GM23338 (cell line): Measurements from ENCODE around the gene IRF2. TPM values are rescaled to one million over a fixed set of nuclear protein-coding genes. Genes with fewer than 3 reads are reported as not detected.
A peak's percentile ranks its signal among the peaks of the same experiment; 100 is the strongest.

Source experiments
- ATAC-seq: fragments of 200-7000 bp; cut with Tn5 transposase; 3 replicates; pipeline ENCODE4 v1.9.1; 2020
- DNase-seq: peaks from one replicate; pipeline ENCODE4 v3.0.0-alpha.2; 2015; ENCODE audit warnings: low spot score
- H2AFZ ChIP-seq: fragments of 200-600 bp; sonication (generic); 2 replicates; pipeline ENCODE4 v1.8.0; 2016; ENCODE audit warnings: antibody characterized with exemption, mild to moderate bottlenecking, moderate library complexity
- H3F3A ChIP-seq: fragments of 200-600 bp; sonication (generic); replicated peaks from 2 replicates; pipeline ENCODE4 v1.8.0; 2017; ENCODE audit warnings: antibody characterized with exemption, mixed run types, low read depth
- H3K27ac ChIP-seq: fragments of 200-600 bp; sonication (generic); 2 replicates; pipeline ENCODE4 v1.6.1; 2016; ENCODE audit warnings: low read depth
- H3K27me3 ChIP-seq: fragments of 200-600 bp; sonication (generic); 2 replicates; pipeline ENCODE4 v1.8.0; 2016; ENCODE audit warnings: mild to moderate bottlenecking, mixed run types, moderate library complexity; ENCODE audit not compliant: insufficient read depth
- H3K36me3 ChIP-seq: fragments of 200-600 bp; sonication (generic); 2 replicates; pipeline ENCODE4 v1.8.0; 2016; ENCODE audit warnings: mild to moderate bottlenecking; ENCODE audit not compliant: insufficient read depth
- H3K4me1 ChIP-seq: fragments of 200-600 bp; sonication (generic); 2 replicates; pipeline ENCODE4 v1.8.0; 2016; ENCODE audit warnings: mild to moderate bottlenecking, moderate library complexity; ENCODE audit not compliant: insufficient read depth
- H3K4me2 ChIP-seq: fragments of 200-600 bp; sonication (generic); 2 replicates; pipeline ENCODE4 v1.7.1; 2017; ENCODE audit warnings: mixed run types
- H3K4me3 ChIP-seq: fragments of 200-600 bp; sonication (generic); 2 replicates; pipeline ENCODE4 v1.6.1; 2016; ENCODE audit warnings: mixed run types
- H3K79me2 ChIP-seq: fragments of 200-600 bp; sonication (generic); replicated peaks from 2 replicates; pipeline ENCODE4 v1.8.0; 2017; ENCODE audit warnings: mild to moderate bottlenecking; ENCODE audit not compliant: insufficient read depth
- H3K9me2 ChIP-seq: fragments of 200-600 bp; sonication (generic); 2 replicates; pipeline ENCODE4 v1.8.0; 2017; ENCODE audit not compliant: insufficient read depth
- H4K20me1 ChIP-seq: fragments of 200-600 bp; sonication (generic); replicated peaks from 2 replicates; pipeline ENCODE4 v1.8.0; 2017; ENCODE audit warnings: mild to moderate bottlenecking; ENCODE audit not compliant: insufficient read depth
- H3K27ac Mint-ChIP-seq: 2 replicates; pipeline ENCODE4 v1.8.0; 2020; ENCODE audit warnings: inconsistent platforms, mild to moderate bottlenecking, moderate library complexity, mixed read lengths
- H3K27me3 Mint-ChIP-seq: 3 replicates; pipeline ENCODE4 v1.8.0; 2022; ENCODE audit warnings: low read depth, mild to moderate bottlenecking, moderate library complexity, mixed read lengths, inconsistent platforms; ENCODE audit not compliant: insufficient read depth, poor library complexity
- H3K36me3 Mint-ChIP-seq: 3 replicates; pipeline ENCODE4 v1.8.0; 2021; ENCODE audit warnings: low read depth, mild to moderate bottlenecking, inconsistent platforms, moderate library complexity, mixed read lengths
- H3K4me1 Mint-ChIP-seq: 3 replicates; pipeline ENCODE4 v1.8.0; 2020; ENCODE audit warnings: mild to moderate bottlenecking, inconsistent platforms, mixed read lengths
- H3K4me3 Mint-ChIP-seq: 3 replicates; pipeline ENCODE4 v1.8.0; 2021; ENCODE audit warnings: moderate library complexity, mild to moderate bottlenecking, inconsistent platforms, mixed read lengths
- H3K9me3 Mint-ChIP-seq: 3 replicates; pipeline ENCODE4 v1.8.0; 2020; ENCODE audit warnings: moderate library complexity, mild to moderate bottlenecking, inconsistent platforms, mixed read lengths
- CREB1 ChIP-seq: fragments of 250-450 bp; sonication (Bioruptor Pico); IDR thresholded peaks from 2 replicates; pipeline ENCODE4 v1.5.0; 2020; ENCODE audit warnings: low read depth, mild to moderate bottlenecking, moderate library complexity
- EZH2 ChIP-seq: fragments of 200-600 bp; sonication (generic); IDR thresholded peaks from one replicate; pipeline ENCODE4 v1.8.0; 2017; ENCODE audit warnings: antibody characterized with exemption, mild to moderate bottlenecking, low read depth; ENCODE audit not compliant: unreplicated experiment
- EZH2phosphoT487 ChIP-seq: fragments of 200-600 bp; sonication (generic); IDR thresholded peaks from one replicate; pipeline ENCODE4 v1.8.1; 2018; ENCODE audit warnings: antibody characterized with exemption; ENCODE audit not compliant: unreplicated experiment
- JUNB ChIP-seq: IDR thresholded peaks from one replicate; pipeline ENCODE4 v1.6.1; 2016; ENCODE audit warnings: antibody characterized with exemption; ENCODE audit not compliant: unreplicated experiment
- NANOG ChIP-seq: IDR thresholded peaks from 2 replicates; pipeline ENCODE4 v1.6.1; 2016; ENCODE audit warnings: antibody characterized with exemption, borderline replicate concordance
- POLR2AphosphoS5 ChIP-seq: IDR thresholded peaks from 2 replicates; pipeline ENCODE4 v1.6.1; 2016; ENCODE audit warnings: antibody characterized with exemption, low read depth
- STAT1 ChIP-seq: IDR thresholded peaks from one replicate; pipeline ENCODE4 v1.6.1; 2016; ENCODE audit warnings: antibody characterized with exemption; ENCODE audit not compliant: unreplicated experiment
- ZNF114 ChIP-seq: fragments of 250-450 bp; sonication (Bioruptor Pico); IDR thresholded peaks from 2 replicates; pipeline ENCODE4 v1.5.0; 2020; ENCODE audit warnings: mild to moderate bottlenecking, moderate library complexity
- polyA plus RNA-seq: library from polyadenylated mRNA; unstranded; fragments of >200 nt; fragmentation: Nextera tagmentation; extraction: Ambion mirVana; gene quantifications from 2 replicates; pipeline ENCODE4 v1.2.1, GENCODE V29; 2016
- total RNA-seq: library from RNA; depleted of rRNA; stranded (reverse); fragments of >200 nt; shearing (Covaris generic); gene quantifications from 2 replicates; pipeline ENCODE4 v1.2.3, GENCODE V29; 2014
- TF ChIP-seq, protein P1 (sequence below), 2 experiments: fragments of 200-600 bp in 1 of 2; sonication (generic) in 1 of 2; conservative IDR thresholded peaks; 2 replicates each; pipeline versions ENCODE4 v1.5.1 to v1.6.1; 2016 to 2017; ENCODE audit warnings: antibody characterized with exemption in 2 of 2, low read depth in 2 of 2, mild to moderate bottlenecking in 2 of 2, moderate library complexity in 1 of 2
- TF ChIP-seq, protein P2 (sequence below): IDR thresholded peaks from 2 replicates; pipeline ENCODE4 v1.6.1; 2016; ENCODE audit warnings: antibody characterized with exemption

The IRF2 gene
- total and polyA plus RNA-seq, 2 experiments from 2014 or later, result 14.7 to 15.0 TPM

DNA sequence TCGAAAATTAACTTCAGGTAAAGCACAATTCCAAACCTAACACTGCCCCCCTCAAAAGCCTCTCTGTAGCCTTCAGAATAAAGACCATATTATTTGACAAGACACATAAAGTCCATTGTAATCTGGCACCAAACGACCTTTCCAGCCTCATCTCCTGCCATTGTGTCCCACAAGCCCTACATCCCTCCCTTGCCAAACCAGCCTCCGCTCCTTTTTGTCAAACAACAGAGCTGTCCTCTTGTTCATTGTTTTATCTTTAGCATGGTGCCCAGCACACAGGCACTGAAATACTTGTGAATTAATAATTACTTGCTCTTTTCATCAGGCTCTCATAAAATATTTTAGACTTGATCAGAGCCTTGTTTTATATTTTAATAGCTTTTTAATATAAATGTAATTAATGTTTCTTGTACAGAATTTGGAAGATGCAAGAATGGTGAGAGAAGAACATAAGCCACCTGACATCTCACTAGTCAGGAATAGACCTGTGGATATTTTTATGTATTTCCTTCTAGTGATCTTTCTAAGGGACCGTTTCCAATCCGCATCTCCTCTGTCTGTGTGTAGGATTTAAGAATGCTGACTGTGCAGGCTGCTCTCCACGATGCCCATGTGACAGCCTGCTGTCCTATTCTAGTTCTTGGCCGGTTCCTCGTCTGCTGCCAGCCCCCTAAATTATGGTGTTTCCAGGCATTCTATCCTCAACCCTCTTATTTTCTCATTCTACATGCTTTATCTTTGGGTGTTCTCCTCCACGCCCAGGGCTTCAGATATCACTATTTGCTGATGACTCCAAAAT is 3.0 kb upstream of the IRF2 start:
- H4K20me1 ChIP-seq, result no peaks in the 10 kb centered on the region; the same call in 1 of the 2 replicates
- H3K4me3 Mint-ChIP-seq, result no peak overlapping the region
- H2AFZ ChIP-seq, result no peak overlapping the region

DNA sequence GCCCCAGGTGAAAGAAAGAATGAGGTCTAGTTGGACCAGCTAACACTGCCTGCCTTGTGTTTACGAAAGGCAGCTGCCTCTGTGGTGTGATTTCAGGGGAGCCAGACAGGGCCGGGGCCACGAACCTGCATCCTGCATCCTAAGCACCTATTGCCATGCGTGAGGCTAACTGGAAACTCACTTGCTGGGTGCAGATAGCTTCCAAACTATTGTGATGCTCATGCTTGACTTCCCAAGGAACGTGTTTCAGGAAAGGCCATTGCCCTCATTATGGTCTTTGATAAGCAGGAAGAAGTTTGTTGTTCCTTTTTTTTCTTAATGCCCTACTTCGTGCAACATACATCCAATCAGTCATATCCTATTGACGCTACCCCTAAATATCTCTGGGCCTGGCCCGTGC is 2.3 kb upstream of the IRF2 start:
- H3K4me3 Mint-ChIP-seq, result peak overlapping the region; percentile 42; the same call in 2 of the 3 replicates
- H3K4me1 Mint-ChIP-seq, result peaks cover 26% of the 10 kb centered on the region

More for the DNA sequence above, 3.0 kb upstream of the IRF2 start:
- Histone ChIP-seq H3K4me1 (peaks cover 22% of the 10 kb centered on the region), H3K4me2 (0 out of 2 replicates have a peak overlapping the region, but pooled peaks have one; percentile 47), H3K9me2 (peaks cover 4% of the 10 kb centered on the region; the same call in 1 of the 2 replicates), H3K27me3 (no peaks in the 10 kb centered on the region), H3K79me2 (peaks cover 20% of the 10 kb centered on the region), H3K4me3 (no peak overlapping the region), H3F3A (0 out of 2 replicates have a peak, but pooled peaks cover 11% of the 10 kb centered on the region), H3K27ac (no peak overlapping the region), H3K36me3 (no peaks in the 10 kb centered on the region)
- TF ChIP-seq POLR2AphosphoS5 (no peak), CREB1 (CRISPR knock-in tag) (no peak), STAT1 (no peak), ZNF114 (CRISPR knock-in tag) (no peak), JUNB (no peak), EZH2 (no peak), EZH2phosphoT487 (no peak), NANOG (no peak)
- TF ChIP-seq, protein P1, sequence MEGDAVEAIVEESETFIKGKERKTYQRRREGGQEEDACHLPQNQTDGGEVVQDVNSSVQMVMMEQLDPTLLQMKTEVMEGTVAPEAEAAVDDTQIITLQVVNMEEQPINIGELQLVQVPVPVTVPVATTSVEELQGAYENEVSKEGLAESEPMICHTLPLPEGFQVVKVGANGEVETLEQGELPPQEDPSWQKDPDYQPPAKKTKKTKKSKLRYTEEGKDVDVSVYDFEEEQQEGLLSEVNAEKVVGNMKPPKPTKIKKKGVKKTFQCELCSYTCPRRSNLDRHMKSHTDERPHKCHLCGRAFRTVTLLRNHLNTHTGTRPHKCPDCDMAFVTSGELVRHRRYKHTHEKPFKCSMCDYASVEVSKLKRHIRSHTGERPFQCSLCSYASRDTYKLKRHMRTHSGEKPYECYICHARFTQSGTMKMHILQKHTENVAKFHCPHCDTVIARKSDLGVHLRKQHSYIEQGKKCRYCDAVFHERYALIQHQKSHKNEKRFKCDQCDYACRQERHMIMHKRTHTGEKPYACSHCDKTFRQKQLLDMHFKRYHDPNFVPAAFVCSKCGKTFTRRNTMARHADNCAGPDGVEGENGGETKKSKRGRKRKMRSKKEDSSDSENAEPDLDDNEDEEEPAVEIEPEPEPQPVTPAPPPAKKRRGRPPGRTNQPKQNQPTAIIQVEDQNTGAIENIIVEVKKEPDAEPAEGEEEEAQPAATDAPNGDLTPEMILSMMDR (conservative IDR thresholded peaks at IDR 0.05; ENCODE audit: low read depth in 2 of 2), result no peak
- TF ChIP-seq, protein P2, sequence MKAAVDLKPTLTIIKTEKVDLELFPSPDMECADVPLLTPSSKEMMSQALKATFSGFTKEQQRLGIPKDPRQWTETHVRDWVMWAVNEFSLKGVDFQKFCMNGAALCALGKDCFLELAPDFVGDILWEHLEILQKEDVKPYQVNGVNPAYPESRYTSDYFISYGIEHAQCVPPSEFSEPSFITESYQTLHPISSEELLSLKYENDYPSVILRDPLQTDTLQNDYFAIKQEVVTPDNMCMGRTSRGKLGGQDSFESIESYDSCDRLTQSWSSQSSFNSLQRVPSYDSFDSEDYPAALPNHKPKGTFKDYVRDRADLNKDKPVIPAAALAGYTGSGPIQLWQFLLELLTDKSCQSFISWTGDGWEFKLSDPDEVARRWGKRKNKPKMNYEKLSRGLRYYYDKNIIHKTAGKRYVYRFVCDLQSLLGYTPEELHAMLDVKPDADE, result no peak
- Mint-ChIP-seq H3K27me3 (peaks cover 7% of the 10 kb centered on the region), H3K4me1 (peaks cover 18% of the 10 kb centered on the region), H3K9me3 (peaks cover 5% of the 10 kb centered on the region; the same call in 1 of the 3 replicates), H3K27ac (no peak overlapping the region), H3K36me3 (peaks cover 4% of the 10 kb centered on the region; the same call in 2 of the 3 replicates)
- ATAC-seq, result no peak
- DNase-seq, result no peak

More for the DNA sequence above, 2.3 kb upstream of the IRF2 start:
- Histone ChIP-seq H3K9me2 (peaks cover 4% of the 10 kb centered on the region; the same call in 1 of the 2 replicates), H3K36me3 (no peaks in the 10 kb centered on the region), H3K79me2 (peaks cover 27% of the 10 kb centered on the region), H3K4me1 (peaks cover 27% of the 10 kb centered on the region), H3F3A (0 out of 2 replicates have a peak, but pooled peaks cover 12% of the 10 kb centered on the region), H3K27ac (no peak overlapping the region), H3K27me3 (no peaks in the 10 kb centered on the region), H2AFZ (no peak overlapping the region), H4K20me1 (peaks cover 4% of the 10 kb centered on the region), H3K4me2 (peak overlapping the region; percentile 47; the same call in 1 of the 2 replicates), H3K4me3 (no peak overlapping the region)
- ATAC-seq (no peak), DNase-seq (no peak)
- Mint-ChIP-seq H3K9me3 (peaks cover 5% of the 10 kb centered on the region; the same call in 1 of the 3 replicates), H3K36me3 (peaks cover 4% of the 10 kb centered on the region; the same call in 2 of the 3 replicates), H3K27ac (no peak overlapping the region), H3K27me3 (peaks cover 7% of the 10 kb centered on the region)
- no peak for TF ChIP-seq POLR2AphosphoS5
- TF ChIP-seq EZH2phosphoT487, result no peak
